ENCODE data around the gene MICU2. TPM values are rescaled to one million over a fixed set of nuclear protein-coding genes. Genes with fewer than 3 reads are reported as not detected.

MICU2 gene
- total and polyA plus RNA-seq, 2 experiments from 2014 or later: 51.0 to 122 TPM

GRCh38 chr13:21526707-21527540 lies 77.0 kb downstream of the MICU2 start:
- Mint-ChIP-seq H3K27ac (no peak overlapping the region), H3K4me1 (no peaks in the 10 kb centered on the region), H3K27me3 (ENCODE audit: insufficient read depth, low read depth, poor library complexity) (peaks cover 2% of the 10 kb centered on the region), H3K36me3 (ENCODE audit: low read depth) (peaks cover 3% of the 10 kb centered on the region; the same call in 1 of the 3 replicates), H3K9me3 (no peaks in the 10 kb centered on the region; the same call in 2 of the 3 replicates), H3K4me3 (no peak overlapping the region)
- ATAC-seq (no peak), DNase-seq (ENCODE audit: low spot score) (no peak)
- Histone ChIP-seq H3F3A (replicated peaks; ENCODE audit: low read depth) (no peaks in the 10 kb centered on the region), H3K9me2 (ENCODE audit: insufficient read depth) (no peaks in the 10 kb centered on the region), H4K20me1 (replicated peaks; ENCODE audit: insufficient read depth) (peaks cover 2% of the 10 kb centered on the region; the same call in 1 of the 2 replicates), H3K36me3 (ENCODE audit: insufficient read depth) (no peaks in the 10 kb centered on the region), H3K4me2 (no peak overlapping the region), H3K4me1 (ENCODE audit: insufficient read depth) (no peaks in the 10 kb centered on the region), H2AFZ (no peak overlapping the region), H3K4me3 (no peak overlapping the region), H3K79me2 (replicated peaks; ENCODE audit: insufficient read depth) (no peaks in the 10 kb centered on the region), H3K27ac (ENCODE audit: low read depth) (no peak overlapping the region), H3K27me3 (ENCODE audit: insufficient read depth) (no peaks in the 10 kb centered on the region)
- TF ChIP-seq POLR2AphosphoS5 (IDR thresholded peaks at IDR 0.05; ENCODE audit: low read depth) (no peak), EZH2 (IDR thresholded peaks at IDR 0.05; ENCODE audit: low read depth, unreplicated experiment) (no peak), NANOG (IDR thresholded peaks at IDR 0.05; ENCODE audit: borderline replicate concordance) (no peak)

DNA sequence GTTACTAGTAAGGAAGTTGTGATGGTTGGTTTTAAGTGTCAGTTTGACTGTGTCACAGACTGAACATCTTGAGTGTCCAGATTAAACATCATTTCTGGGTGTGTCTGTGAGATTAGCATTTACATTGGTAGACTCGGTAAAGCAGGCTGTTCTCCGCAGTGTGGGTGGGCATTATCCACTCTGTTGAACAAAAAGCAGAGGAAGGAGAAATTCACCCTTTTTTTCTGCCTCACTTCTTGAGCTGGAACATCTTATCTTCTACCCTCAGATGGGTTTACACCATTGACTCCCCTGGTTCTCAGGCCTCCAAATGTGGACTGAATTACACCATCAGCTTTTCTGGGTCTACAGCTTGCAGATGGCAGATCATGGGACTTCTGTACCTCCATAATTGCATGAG lies 81.1 kb downstream of the MICU2 start:
- DNase-seq (ENCODE audit: low spot score) (no peak), ATAC-seq (no peak)
- Histone ChIP-seq H3K36me3 (ENCODE audit: insufficient read depth) (no peaks in the 10 kb centered on the region), H3K27me3 (ENCODE audit: insufficient read depth) (no peaks in the 10 kb centered on the region), H4K20me1 (replicated peaks; ENCODE audit: insufficient read depth) (no peaks in the 10 kb centered on the region; the same call in 1 of the 2 replicates), H3K4me3 (no peak overlapping the region), H3K27ac (ENCODE audit: low read depth) (no peak overlapping the region), H3K79me2 (replicated peaks; ENCODE audit: insufficient read depth) (no peaks in the 10 kb centered on the region), H3K4me2 (no peak overlapping the region), H3F3A (replicated peaks; ENCODE audit: low read depth) (no peaks in the 10 kb centered on the region), H2AFZ (no peak overlapping the region), H3K9me2 (ENCODE audit: insufficient read depth) (no peaks in the 10 kb centered on the region), H3K4me1 (ENCODE audit: insufficient read depth) (no peaks in the 10 kb centered on the region)
- Mint-ChIP-seq H3K36me3 (ENCODE audit: low read depth) (peaks cover 7% of the 10 kb centered on the region), H3K27me3 (ENCODE audit: insufficient read depth, low read depth, poor library complexity) (peaks cover 2% of the 10 kb centered on the region), H3K9me3 (no peaks in the 10 kb centered on the region; the same call in 2 of the 3 replicates), H3K4me1 (no peaks in the 10 kb centered on the region), H3K4me3 (no peak overlapping the region), H3K27ac (no peak overlapping the region; the same call in 1 of the 2 replicates)
- TF ChIP-seq NANOG (IDR thresholded peaks at IDR 0.05; ENCODE audit: borderline replicate concordance) (no peak), ZNF114 (CRISPR knock-in tag; IDR thresholded peaks at IDR 0.05) (no peak), JUNB (IDR thresholded peaks at IDR 0.05; ENCODE audit: unreplicated experiment) (no peak), STAT1 (IDR thresholded peaks at IDR 0.05; ENCODE audit: unreplicated experiment) (no peak), CREB1 (CRISPR knock-in tag; IDR thresholded peaks at IDR 0.05; ENCODE audit: low read depth) (no peak)
- TF ChIP-seq, protein P1, sequence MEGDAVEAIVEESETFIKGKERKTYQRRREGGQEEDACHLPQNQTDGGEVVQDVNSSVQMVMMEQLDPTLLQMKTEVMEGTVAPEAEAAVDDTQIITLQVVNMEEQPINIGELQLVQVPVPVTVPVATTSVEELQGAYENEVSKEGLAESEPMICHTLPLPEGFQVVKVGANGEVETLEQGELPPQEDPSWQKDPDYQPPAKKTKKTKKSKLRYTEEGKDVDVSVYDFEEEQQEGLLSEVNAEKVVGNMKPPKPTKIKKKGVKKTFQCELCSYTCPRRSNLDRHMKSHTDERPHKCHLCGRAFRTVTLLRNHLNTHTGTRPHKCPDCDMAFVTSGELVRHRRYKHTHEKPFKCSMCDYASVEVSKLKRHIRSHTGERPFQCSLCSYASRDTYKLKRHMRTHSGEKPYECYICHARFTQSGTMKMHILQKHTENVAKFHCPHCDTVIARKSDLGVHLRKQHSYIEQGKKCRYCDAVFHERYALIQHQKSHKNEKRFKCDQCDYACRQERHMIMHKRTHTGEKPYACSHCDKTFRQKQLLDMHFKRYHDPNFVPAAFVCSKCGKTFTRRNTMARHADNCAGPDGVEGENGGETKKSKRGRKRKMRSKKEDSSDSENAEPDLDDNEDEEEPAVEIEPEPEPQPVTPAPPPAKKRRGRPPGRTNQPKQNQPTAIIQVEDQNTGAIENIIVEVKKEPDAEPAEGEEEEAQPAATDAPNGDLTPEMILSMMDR (conservative IDR thresholded peaks at IDR 0.05; ENCODE audit: low read depth in 2 of 2): no peak
- TF ChIP-seq, protein P2, sequence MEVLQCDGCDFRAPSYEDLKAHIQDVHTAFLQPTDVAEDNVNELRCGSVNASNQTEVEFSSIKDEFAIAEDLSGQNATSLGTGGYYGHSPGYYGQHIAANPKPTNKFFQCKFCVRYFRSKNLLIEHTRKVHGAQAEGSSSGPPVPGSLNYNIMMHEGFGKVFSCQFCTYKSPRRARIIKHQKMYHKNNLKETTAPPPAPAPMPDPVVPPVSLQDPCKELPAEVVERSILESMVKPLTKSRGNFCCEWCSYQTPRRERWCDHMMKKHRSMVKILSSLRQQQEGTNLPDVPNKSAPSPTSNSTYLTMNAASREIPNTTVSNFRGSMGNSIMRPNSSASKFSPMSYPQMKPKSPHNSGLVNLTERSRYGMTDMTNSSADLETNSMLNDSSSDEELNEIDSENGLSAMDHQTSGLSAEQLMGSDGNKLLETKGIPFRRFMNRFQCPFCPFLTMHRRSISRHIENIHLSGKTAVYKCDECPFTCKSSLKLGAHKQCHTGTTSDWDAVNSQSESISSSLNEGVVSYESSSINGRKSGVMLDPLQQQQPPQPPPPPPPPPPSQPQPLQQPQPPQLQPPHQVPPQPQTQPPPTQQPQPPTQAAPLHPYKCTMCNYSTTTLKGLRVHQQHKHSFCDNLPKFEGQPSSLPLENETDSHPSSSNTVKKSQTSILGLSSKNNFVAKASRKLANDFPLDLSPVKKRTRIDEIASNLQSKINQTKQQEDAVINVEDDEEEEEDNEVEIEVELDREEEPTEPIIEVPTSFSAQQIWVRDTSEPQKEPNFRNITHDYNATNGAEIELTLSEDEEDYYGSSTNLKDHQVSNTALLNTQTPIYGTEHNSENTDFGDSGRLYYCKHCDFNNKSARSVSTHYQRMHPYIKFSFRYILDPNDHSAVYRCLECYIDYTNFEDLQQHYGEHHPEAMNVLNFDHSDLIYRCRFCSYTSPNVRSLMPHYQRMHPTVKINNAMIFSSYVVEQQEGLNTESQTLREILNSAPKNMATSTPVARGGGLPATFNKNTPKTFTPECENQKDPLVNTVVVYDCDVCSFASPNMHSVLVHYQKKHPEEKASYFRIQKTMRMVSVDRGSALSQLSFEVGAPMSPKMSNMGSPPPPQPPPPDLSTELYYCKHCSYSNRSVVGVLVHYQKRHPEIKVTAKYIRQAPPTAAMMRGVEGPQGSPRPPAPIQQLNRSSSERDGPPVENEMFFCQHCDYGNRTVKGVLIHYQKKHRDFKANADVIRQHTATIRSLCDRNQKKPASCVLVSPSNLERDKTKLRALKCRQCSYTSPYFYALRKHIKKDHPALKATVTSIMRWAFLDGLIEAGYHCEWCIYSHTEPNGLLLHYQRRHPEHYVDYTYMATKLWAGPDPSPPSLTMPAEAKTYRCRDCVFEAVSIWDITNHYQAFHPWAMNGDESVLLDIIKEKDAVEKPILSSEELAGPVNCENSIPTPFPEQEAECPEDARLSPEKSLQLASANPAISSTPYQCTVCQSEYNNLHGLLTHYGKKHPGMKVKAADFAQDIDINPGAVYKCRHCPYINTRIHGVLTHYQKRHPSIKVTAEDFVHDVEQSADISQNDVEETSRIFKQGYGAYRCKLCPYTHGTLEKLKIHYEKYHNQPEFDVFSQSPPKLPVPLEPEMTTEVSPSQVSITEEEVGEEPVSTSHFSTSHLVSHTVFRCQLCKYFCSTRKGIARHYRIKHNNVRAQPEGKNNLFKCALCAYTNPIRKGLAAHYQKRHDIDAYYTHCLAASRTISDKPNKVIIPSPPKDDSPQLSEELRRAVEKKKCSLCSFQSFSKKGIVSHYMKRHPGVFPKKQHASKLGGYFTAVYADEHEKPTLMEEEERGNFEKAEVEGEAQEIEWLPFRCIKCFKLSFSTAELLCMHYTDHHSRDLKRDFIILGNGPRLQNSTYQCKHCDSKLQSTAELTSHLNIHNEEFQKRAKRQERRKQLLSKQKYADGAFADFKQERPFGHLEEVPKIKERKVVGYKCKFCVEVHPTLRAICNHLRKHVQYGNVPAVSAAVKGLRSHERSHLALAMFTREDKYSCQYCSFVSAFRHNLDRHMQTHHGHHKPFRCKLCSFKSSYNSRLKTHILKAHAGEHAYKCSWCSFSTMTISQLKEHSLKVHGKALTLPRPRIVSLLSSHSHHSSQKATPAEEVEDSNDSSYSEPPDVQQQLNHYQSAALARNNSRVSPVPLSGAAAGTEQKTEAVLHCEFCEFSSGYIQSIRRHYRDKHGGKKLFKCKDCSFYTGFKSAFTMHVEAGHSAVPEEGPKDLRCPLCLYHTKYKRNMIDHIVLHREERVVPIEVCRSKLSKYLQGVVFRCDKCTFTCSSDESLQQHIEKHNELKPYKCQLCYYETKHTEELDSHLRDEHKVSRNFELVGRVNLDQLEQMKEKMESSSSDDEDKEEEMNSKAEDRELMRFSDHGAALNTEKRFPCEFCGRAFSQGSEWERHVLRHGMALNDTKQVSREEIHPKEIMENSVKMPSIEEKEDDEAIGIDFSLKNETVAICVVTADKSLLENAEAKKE (CRISPR knock-in tag; IDR thresholded peaks at IDR 0.05): no peak

All from GM23338 (cell line).